Activated naive CD8-positive, alpha-beta T cell treated with anti-CD3 and anti-CD28 coated beads, Interleukin-2, amount 50 U/mL, for 24 hours (primary cell): ENCODE results near the gene SECISBP2L.
"Not testable (repeated sequence)": the region's sequence is repeated elsewhere in the genome, so short reads cannot be mapped to it uniquely, and the experiment has no call there.

ENCODE experiments used
- ATAC-seq: fragments of 150-1000 bp; cut with Tn5 transposase; one replicate; pipeline ENCODE4 v1.10.0; 2021
- DNase-seq: peaks from one replicate; pipeline ENCODE4 v3.0.0; 2021
- H3K27ac Mint-ChIP-seq: one replicate; pipeline ENCODE4 v1.8.0; 2021; ENCODE audit warnings: mild to moderate bottlenecking, mixed read lengths
- H3K27me3 Mint-ChIP-seq: one replicate; pipeline ENCODE4 v1.8.0; 2021; ENCODE audit warnings: mixed read lengths
- H3K36me3 Mint-ChIP-seq: one replicate; pipeline ENCODE4 v1.8.0; 2021; ENCODE audit warnings: low read depth, mixed read lengths
- H3K4me1 Mint-ChIP-seq: one replicate; pipeline ENCODE4 v1.8.0; 2021; ENCODE audit warnings: mixed read lengths
- H3K4me3 Mint-ChIP-seq: one replicate; pipeline ENCODE4 v1.8.0; 2021; ENCODE audit warnings: mild to moderate bottlenecking, moderate library complexity, mixed read lengths
- H3K9me3 Mint-ChIP-seq: one replicate; pipeline ENCODE4 v1.8.0; 2021; ENCODE audit warnings: mixed read lengths

Gene SECISBP2L, protein sequence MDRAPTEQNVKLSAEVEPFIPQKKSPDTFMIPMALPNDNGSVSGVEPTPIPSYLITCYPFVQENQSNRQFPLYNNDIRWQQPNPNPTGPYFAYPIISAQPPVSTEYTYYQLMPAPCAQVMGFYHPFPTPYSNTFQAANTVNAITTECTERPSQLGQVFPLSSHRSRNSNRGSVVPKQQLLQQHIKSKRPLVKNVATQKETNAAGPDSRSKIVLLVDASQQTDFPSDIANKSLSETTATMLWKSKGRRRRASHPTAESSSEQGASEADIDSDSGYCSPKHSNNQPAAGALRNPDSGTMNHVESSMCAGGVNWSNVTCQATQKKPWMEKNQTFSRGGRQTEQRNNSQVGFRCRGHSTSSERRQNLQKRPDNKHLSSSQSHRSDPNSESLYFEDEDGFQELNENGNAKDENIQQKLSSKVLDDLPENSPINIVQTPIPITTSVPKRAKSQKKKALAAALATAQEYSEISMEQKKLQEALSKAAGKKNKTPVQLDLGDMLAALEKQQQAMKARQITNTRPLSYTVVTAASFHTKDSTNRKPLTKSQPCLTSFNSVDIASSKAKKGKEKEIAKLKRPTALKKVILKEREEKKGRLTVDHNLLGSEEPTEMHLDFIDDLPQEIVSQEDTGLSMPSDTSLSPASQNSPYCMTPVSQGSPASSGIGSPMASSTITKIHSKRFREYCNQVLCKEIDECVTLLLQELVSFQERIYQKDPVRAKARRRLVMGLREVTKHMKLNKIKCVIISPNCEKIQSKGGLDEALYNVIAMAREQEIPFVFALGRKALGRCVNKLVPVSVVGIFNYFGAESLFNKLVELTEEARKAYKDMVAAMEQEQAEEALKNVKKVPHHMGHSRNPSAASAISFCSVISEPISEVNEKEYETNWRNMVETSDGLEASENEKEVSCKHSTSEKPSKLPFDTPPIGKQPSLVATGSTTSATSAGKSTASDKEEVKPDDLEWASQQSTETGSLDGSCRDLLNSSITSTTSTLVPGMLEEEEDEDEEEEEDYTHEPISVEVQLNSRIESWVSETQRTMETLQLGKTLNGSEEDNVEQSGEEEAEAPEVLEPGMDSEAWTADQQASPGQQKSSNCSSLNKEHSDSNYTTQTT

DNA sequence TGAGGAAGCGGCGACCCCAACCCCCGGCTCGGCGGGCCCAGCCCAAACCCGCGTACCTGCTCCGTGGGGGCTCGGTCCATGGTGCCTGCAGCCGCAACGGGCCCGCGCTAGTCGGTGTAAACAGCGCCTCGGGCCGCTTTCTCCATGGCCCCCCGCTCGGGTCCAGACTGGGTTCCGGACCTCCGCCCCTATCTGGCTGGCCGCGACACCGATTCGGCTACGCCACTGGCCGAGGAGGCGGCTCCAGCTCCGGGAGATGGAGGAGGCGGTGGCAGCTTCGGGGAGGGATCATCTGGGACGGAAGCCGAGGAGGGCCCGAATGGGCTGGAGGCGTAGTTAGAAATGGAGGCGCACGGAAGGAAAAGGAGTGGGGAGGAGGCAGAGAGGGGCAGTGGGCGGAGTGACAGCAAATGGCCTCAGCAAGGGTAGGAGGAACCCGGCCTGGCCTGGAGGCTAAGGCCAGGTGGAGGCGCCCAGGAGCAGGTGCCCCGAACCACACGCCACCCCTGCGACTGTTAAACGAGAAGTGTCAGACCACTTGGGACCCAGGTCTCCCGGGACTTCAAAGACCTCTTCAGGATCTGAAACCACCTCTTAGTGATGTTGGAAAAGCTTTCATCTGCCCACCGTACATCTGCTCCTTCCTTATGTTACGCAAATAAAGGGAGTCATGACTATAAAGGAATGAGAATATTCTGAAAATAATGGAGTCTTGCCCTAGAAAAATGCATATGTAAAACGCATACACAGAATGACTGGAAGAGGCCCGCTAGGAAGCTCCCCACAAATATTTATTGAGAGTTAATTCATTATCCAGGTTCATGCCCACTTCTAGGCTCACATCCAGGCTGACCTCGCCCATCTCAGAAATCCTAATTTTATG lies at the start of gene SECISBP2L:
TSS of gene SECISBP2L (minus strand) at position 227 of the 883 bp plus-strand sequence. CDS start at position 80, 147 bp downstream.
- Mint-ChIP-seq H3K27me3 (peaks cover 2% of the 10 kb centered on the region), H3K36me3 (no peaks in the 10 kb centered on the region), H3K4me1 (peaks cover 34% of the 10 kb centered on the region), H3K9me3 (no peaks in the 10 kb centered on the region), H3K27ac (peak within 1 kb of the TSS; percentile 87), H3K4me3 (peak within 1 kb of the TSS; percentile 92)
- DNase-seq (peak; percentile 88), ATAC-seq (peak; percentile 92)

DNA sequence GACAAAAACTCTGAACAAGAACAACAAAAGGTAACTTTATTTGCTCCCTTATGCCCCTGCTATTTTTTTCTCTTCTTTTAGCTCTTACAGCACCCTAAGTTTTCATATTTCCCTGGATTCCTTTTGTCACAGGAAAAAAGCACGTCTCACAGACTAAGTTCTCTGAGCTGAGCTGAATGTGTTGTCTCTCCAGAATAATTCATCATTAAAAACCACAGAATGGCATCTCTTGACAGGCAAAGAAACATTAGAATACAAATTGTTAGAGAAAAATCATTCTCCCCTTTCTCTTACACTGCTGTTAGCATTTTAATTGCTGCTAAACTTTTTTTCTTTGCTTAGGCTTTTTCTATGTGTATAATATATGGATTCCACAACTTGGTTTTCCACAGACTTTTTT lies 48.7 kb upstream of the SECISBP2L start:
- Mint-ChIP-seq H3K36me3 (peaks cover 11% of the 10 kb centered on the region), H3K27ac (no peak overlapping the region), H3K4me3 (no peak overlapping the region), H3K4me1 (no peaks in the 10 kb centered on the region), H3K27me3 (no peaks in the 10 kb centered on the region), H3K9me3 (no peaks in the 10 kb centered on the region)
- no peak for DNase-seq
- no peak for ATAC-seq

DNA sequence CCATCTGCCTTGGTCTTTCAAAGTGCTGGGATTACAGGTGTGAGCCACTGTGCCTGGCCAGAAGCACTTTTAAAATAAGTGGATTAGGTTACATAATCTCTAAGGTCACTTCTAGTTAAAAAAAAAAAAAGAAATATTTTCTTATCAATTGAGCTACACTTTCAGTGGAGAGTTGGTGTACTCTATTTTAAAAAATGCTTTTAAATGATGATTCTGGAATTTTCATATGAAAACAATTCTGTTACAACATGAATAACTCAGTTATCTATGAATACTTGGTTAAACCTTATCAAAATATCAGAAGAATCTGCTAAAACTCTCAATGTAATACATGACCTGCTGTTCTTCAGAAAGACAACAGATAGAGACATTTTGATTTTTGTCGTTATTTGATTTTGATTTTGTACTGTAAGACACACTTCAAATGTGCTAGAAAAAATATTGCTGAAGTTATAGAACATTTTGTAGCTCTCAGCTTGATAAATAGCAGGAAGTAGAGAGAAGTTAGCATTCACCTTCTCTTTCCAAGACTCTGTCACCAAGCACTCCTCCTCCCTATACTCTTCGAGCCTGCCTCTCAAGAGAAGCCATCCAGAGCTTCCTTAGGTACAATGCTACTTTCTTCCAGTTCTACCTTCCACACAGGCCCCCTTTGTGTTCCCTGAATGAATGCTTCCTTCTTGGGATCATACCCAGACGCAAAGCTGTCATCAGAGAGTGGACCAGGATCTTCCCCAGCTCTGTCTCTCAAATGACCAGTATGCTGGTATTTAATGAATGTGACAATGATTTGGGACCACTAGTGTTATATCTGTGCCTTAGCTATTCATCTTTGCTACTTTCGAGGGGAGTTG lies 47.2 kb upstream of the SECISBP2L start:
- no peak overlapping the region for H3K4me3 Mint-ChIP-seq
- H3K4me1 Mint-ChIP-seq = no peaks in the 10 kb centered on the region
- no peak overlapping the region for H3K27ac Mint-ChIP-seq
- DNase-seq (no peak), ATAC-seq (no peak)
- H3K27me3 Mint-ChIP-seq = no peaks in the 10 kb centered on the region
- no peaks in the 10 kb centered on the region for H3K9me3 Mint-ChIP-seq
- H3K36me3 Mint-ChIP-seq = peaks cover 9% of the 10 kb centered on the region

DNA sequence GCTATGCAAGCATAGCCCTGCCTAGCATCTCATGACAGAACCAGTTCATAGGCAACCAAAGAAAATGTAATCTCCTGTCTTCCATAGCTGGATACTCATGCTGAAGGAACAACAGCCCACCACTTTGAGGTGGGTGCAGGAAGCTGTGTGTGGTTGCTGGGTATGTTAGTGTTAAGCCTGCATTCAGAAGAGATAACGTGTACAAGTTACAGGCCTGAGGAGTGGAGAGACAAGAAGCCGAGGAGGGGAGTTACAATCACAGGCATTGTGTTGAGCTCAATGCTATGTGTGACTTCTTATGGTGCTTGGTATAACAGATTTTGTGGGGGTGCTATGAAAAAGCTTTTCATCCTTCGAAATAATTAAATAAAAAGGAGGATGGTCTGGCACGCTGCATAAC lies 42.8 kb upstream of the SECISBP2L start:
- H3K27ac Mint-ChIP-seq = no peak overlapping the region
- H3K36me3 Mint-ChIP-seq = no peaks in the 10 kb centered on the region
- DNase-seq = no peak
- no peaks in the 10 kb centered on the region for H3K9me3 Mint-ChIP-seq
- no peak for ATAC-seq
- H3K4me3 Mint-ChIP-seq = no peak overlapping the region
- H3K4me1 Mint-ChIP-seq = no peaks in the 10 kb centered on the region
- no peaks in the 10 kb centered on the region for H3K27me3 Mint-ChIP-seq

DNA sequence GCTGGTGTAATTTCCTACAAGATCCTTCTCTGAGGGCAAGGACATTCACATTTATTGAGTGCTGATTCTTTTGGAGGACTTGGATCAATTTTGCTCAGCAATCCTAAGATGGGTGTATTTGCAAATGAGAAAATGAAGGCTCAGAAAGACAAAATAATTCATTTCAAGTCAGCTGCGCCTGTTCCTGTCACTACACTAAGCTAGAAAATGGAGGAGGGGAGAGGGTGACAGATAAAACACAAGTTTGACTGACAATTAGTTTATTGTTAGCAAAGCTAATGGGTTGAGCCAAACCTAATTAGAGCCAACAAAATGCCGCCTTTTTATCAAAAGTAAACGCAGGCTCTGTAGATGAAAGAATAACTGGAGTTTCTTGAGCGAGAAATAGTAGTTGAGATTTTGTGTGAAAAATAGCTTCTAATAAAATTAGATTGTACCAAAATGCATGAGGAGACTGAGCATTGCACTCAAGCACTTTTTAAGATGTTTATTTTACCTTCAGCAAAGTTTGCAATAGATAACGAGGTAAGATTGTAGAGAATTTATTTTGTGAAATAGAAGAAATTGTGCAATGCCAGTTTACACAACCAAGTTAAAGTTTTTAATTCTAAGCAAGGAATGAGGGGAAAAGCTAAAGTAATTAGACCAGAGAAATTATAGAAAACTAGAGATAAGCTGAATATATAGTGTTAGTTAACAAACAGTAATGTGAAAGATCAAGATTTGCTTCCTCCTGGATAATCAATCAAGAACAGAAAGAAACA lies 39.6 kb upstream of the SECISBP2L start:
- DNase-seq (no peak), ATAC-seq (no peak)
- Mint-ChIP-seq H3K9me3 (no peaks in the 10 kb centered on the region), H3K27ac (no peak overlapping the region), H3K4me1 (no peaks in the 10 kb centered on the region), H3K4me3 (no peak overlapping the region), H3K36me3 (no peaks in the 10 kb centered on the region), H3K27me3 (no peaks in the 10 kb centered on the region)

DNA sequence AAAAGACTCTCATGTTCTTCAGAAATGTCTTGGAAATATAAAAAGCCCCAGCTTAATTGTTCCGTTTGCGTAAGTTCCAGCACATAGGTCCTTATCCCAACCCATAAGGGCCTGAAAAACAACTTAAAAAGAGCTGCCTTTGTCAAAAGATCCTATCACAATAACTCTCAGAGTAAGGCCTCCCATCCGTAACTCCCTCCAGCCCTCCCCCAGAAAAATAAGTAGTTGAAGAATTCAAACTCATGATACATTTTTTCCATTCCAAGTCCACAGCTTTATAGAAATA lies 38.0 kb upstream of the SECISBP2L start:
- DNase-seq = no peak
- H3K36me3 Mint-ChIP-seq = no peaks in the 10 kb centered on the region
- peaks cover 1% of the 10 kb centered on the region for H3K27me3 Mint-ChIP-seq
- no peak for ATAC-seq
- H3K4me1 Mint-ChIP-seq = no peaks in the 10 kb centered on the region
- no peak overlapping the region for H3K4me3 Mint-ChIP-seq
- no peak overlapping the region for H3K27ac Mint-ChIP-seq
- no peaks in the 10 kb centered on the region for H3K9me3 Mint-ChIP-seq

DNA sequence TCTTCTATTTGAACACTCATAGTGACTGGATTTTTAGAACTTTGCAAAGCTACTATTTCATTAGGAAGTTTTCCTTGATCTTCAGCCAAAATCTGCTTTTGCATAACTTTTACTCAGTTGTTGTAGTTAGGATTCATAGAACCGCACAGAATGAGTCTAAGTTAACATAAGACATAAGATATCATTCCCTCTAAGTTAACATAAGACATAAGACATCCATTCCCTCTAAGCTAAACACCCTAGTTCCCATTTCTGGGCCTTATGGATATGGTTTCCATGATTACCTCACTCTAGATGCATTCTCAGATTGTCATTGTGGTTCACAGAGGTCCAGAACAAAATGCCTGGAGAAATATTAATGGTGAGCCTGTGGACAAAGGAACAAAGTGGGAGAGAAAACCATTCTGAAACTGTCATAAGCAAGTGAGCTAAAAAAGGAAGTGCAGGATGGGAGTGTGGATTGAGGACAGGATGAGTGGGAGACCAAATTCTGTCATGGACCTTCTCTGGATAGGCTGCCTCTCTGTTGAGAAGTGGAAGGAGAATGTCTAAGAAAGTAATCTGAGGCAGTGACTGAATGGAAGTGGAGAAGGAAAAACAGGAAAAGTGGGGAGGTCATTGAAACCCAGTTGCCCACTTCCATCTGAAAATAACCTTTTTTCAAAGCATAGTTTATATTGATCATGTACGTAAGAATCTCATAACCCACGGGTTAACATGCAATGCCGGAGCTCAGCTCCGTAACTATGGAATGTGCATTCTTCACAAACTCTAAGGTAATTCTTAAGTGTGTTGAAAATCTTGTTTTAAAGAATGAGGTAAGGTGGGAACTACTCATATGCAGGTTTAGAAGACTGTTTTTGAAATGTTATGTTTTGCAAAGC lies 37.4 kb upstream of the SECISBP2L start:
- Mint-ChIP-seq H3K36me3 (no peaks in the 10 kb centered on the region), H3K27ac (no peak overlapping the region), H3K27me3 (peaks cover 2% of the 10 kb centered on the region), H3K4me1 (no peaks in the 10 kb centered on the region), H3K9me3 (no peaks in the 10 kb centered on the region), H3K4me3 (no peak overlapping the region)
- no peak for ATAC-seq
- no peak for DNase-seq

DNA sequence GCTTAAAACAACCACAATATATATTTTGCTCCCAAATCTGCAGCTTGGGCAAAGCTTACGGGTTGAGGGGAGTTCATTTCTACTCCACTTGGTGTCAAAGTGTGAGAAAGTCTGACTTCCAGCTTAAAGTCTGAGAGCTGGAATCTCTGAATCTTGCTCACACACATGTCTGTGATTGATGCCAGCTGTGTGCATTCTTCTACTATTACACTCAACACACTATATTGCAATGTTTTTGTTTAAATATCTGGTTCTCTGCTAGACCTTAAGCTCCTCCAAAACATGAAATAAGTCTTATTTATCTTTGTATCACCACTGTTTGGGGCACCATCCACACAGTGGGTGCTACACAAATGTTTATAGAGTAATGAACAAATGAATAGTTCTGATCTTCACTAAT lies 36.7 kb upstream of the SECISBP2L start:
- peaks cover 2% of the 10 kb centered on the region for H3K27me3 Mint-ChIP-seq
- no peaks in the 10 kb centered on the region for H3K9me3 Mint-ChIP-seq
- no peak for ATAC-seq
- no peak overlapping the region for H3K27ac Mint-ChIP-seq
- no peaks in the 10 kb centered on the region for H3K4me1 Mint-ChIP-seq
- H3K36me3 Mint-ChIP-seq = no peaks in the 10 kb centered on the region
- DNase-seq = no peak
- H3K4me3 Mint-ChIP-seq = no peak overlapping the region

DNA sequence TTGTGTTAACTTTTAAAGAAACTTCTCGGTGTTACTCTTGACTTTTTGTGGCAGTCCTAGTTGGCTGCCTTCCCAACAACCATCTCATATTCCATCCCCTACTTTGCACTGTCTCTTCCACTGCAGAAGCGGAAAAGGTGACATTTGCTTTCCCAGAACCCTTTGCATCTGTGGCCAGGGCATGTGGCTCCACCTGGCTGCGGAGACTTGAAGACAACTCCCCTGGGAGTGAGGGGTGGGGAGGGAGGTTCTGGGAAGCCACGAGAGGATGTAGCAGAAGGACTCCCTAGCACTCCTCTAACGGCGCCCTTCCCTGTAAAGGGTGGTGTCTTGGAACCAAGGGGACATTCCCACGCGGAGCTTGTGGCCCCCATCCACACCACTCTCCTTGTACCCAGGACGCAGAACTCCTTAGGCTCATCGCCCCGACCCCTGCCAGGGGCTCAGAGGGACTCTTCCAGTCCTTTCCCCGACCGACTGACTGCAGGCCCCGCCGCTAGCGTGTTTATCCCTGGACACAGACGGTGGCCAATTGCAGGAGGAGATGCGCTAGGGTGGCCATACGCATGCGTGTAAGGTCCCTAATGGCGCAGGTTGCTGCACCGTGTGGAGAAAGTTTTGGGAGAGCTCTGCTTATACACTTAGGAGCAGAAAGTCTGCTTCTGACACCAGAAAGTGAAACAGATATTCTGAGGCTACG lies 33.2 kb upstream of the SECISBP2L start:
- H3K36me3 Mint-ChIP-seq = no peaks in the 10 kb centered on the region
- H3K27ac Mint-ChIP-seq = no peak overlapping the region
- no peak for ATAC-seq
- peaks cover 5% of the 10 kb centered on the region for H3K27me3 Mint-ChIP-seq
- no peaks in the 10 kb centered on the region for H3K4me1 Mint-ChIP-seq
- H3K9me3 Mint-ChIP-seq = no peaks in the 10 kb centered on the region
- DNase-seq = no peak
- no peak overlapping the region for H3K4me3 Mint-ChIP-seq

DNA sequence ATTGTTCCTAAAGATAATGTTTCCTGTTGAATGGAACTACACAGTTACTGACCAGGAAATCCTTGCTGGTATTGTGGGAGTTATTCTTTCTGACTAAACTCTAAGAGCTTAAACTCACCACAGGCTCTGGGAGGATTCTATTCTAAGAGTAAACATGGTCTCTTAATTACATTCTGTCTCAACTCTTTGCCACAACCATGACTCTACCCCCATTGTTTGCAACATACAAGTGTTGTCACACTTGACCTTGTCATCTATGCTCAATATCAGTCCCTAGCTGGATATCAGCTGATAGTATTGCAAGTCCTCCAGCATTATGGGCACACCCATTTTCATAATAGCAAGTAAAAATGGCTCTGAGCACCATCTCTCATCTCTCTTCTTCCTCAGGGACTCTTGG lies 29.6 kb upstream of the SECISBP2L start:
- no peak for DNase-seq
- H3K36me3 Mint-ChIP-seq = no peaks in the 10 kb centered on the region
- H3K9me3 Mint-ChIP-seq = no peaks in the 10 kb centered on the region
- no peak for ATAC-seq
- no peaks in the 10 kb centered on the region for H3K4me1 Mint-ChIP-seq
- H3K27me3 Mint-ChIP-seq = peaks cover 21% of the 10 kb centered on the region
- no peak overlapping the region for H3K27ac Mint-ChIP-seq
- no peak overlapping the region for H3K4me3 Mint-ChIP-seq

DNA sequence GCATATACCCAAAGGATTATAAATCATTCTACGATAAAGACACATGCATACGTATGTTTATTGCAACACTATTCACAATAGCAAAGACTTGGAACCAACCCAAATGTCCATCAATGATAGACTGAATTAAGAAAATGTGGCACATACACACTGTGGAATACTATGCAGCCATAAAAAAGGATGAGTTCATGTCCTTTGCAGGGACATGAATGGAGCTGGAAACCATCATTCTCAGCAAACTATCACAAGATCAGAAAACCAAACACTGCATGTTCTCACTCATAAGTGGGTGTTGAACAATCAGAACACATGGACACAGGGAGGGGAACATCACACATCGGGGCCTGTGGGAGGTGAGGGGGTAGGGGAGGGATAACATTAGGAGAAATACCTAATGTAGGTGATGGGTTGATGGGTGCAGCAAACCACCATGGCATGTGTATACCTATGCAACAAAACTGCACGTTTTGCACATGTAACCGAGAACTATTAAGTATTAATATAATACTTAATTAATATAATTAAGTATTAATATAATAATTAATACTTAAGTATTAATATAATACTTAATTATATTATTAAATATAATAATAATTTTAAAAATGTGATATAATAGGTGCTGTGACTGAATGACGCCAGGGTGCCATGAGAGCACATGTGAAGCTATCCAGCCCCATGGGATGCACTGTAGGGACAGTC lies 28.5 kb upstream of the SECISBP2L start:
- H3K4me1 Mint-ChIP-seq, H3K36me3 Mint-ChIP-seq, H3K4me3 Mint-ChIP-seq, DNase-seq, H3K27ac Mint-ChIP-seq, ATAC-seq, H3K9me3 Mint-ChIP-seq: not testable (repeated sequence)
- H3K27me3 Mint-ChIP-seq = peaks cover 28% of the 10 kb centered on the region
